SHP77 treated with DMSO at 0.1 percent for 48 hours (cell line): Measurements from ENCODE around the gene PTPRU.
"Not testable (repeated sequence)": the region's sequence is repeated elsewhere in the genome, so short reads cannot be mapped to it uniquely, and the experiment has no call there.

ENCODE experiments used
- DNase-seq: peaks from one replicate; lab custom pipeline; 2025; lab: John Stamatoyannopoulos, UW

Gene PTPRU

GRCh38 chr1:29222260-29222659, 14.1 kb upstream of the PTPRU start:
- DNase-seq: not testable (repeated sequence)

- no peak for DNase-seq
These were observed 13.6 kb upstream of the PTPRU start for GRCh38 chr1:29222686-29223085.

GRCh38 chr1:29223521-29223920, 12.8 kb upstream of the PTPRU start:
- no peak for DNase-seq

- DNase-seq: no peak
These were observed 11.9 kb upstream of the PTPRU start for GRCh38 chr1:29224356-29224837.

GRCh38 chr1:29225361-29225760, 11.0 kb upstream of the PTPRU start:
- no peak for DNase-seq

- no peak for DNase-seq
These were observed 8.8 kb upstream of the PTPRU start for GRCh38 chr1:29227511-29227910.

GRCh38 chr1:29230204-29230552, 6.1 kb upstream of the PTPRU start:
- DNase-seq: no peak

- peak; percentile 89 for DNase-seq
These were observed 5.6 kb upstream of the PTPRU start, which contains the start of gene MECR for GRCh38 chr1:29230553-29231378. Gene MECR, minus strand, starts transcription at chr1:29230934. Its CDS starts 28 bp downstream, at chr1:29230906.

GRCh38 chr1:29232387-29232786, 3.9 kb upstream of the PTPRU start:
- DNase-seq: no peak

GRCh38 chr1:29233693-29234092, 2.6 kb upstream of the PTPRU start:
- no peak for DNase-seq

- DNase-seq: peak; percentile 84
These were observed 1.9 kb upstream of the PTPRU start for GRCh38 chr1:29234471-29234870.

- DNase-seq: not testable (repeated sequence)
These were observed 1.4 kb upstream of the PTPRU start for GRCh38 chr1:29234881-29235280.

GRCh38 chr1:29236712-29237128, 398 bp downstream of the PTPRU start:
- DNase-seq: peak; percentile 8

- DNase-seq: no peak
These were observed 953 bp downstream of the PTPRU start for GRCh38 chr1:29237129-29237821.

- no peak for DNase-seq
These were observed 1.7 kb downstream of the PTPRU start for GRCh38 chr1:29237852-29238619.

- DNase-seq: no peak
These were observed 2.3 kb downstream of the PTPRU start for GRCh38 chr1:29238620-29239002.

- DNase-seq: no peak
These were observed 2.8 kb downstream of the PTPRU start for GRCh38 chr1:29239142-29239541.

- peak; percentile 12 for DNase-seq
These were observed 4.1 kb downstream of the PTPRU start for GRCh38 chr1:29240400-29240837.

- DNase-seq: no peak
These were observed 4.7 kb downstream of the PTPRU start for GRCh38 chr1:29240986-29241385.

GRCh38 chr1:29243023-29243870, 6.9 kb downstream of the PTPRU start:
- no peak for DNase-seq

GRCh38 chr1:29243871-29244200, 7.5 kb downstream of the PTPRU start:
- no peak for DNase-seq

GRCh38 chr1:29245261-29245660, 8.9 kb downstream of the PTPRU start:
- no peak for DNase-seq
